H1 (cell line): ENCODE measurements around the gene RAP2A. TPM values are rescaled to one million over a fixed set of nuclear protein-coding genes. Genes with fewer than 3 reads are reported as not detected.

Experiments used
- CREB1 ChIP-seq: IDR thresholded peaks from 2 replicates; pipeline ENCODE4 v1.6.1; 2012; ENCODE audit warnings: inconsistent platforms
- ZNF274 ChIP-seq: IDR thresholded peaks from 2 replicates; pipeline ENCODE4 v1.7.0; 2012; ENCODE audit warnings: low read length, borderline replicate concordance; ENCODE audit errors: extremely low read depth
- polyA plus RNA-seq, 7 experiments: library from polyadenylated mRNA; depleted of rRNA in 3 of 7; stranded (reverse) in 5 of 7; unstranded in 2 of 7; fragments of >200 nt in 5 of 7; fragments of 200-250 nt in 2 of 7; gene quantifications; 1 replicate in 5 of 7; 2 replicates in 1 of 7; 4 replicates in 1 of 7; pipeline versions ENCODE4 v1.2.1 to v1.2.3, GENCODE V29; 2011 to 2013; ENCODE audit warnings: missing spikeins in 2 of 7, mixed read lengths in 2 of 7
- total RNA-seq: library from RNA; stranded (reverse); fragmentation: NEBNext Ultra II Directional; extraction: Animal tissue kit (Norgen Biotek cat#: 25700); gene quantifications from 2 replicates; pipeline ENCODE4 v1.2.1, GENCODE V29; 2021

Gene RAP2A
- total and polyA plus RNA-seq, 2 of the 8 experiments (the other 6 are each of a cell fraction or from before 2014, with no cell fraction given), result 8.4 to 43.4 TPM

DNA sequence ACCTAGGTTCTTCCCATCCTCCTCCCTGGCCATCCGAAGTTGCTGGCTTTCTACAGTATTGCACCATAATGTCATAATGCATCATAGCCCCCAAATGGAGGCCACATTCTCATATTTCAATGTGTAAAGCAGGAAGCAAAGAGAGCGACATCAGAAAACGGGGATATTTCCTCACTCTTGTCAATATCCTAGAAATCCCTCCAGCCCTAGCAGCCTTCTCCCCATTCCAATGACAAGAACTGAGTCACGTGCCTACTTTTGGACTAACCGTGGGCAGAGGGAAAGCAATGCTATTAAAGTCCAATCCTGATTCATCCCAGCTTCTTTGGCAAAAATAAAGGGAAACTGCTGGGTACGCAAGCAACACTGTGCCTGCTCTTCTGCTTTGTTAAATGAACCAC is 4.3 kb upstream of the RAP2A start (continued):
- no peak for TF ChIP-seq ZNF274
- no peak for TF ChIP-seq CREB1
